Cardiac muscle cell (in vitro differentiated cells and primary cell): ENCODE data around the gene GALNT18. TPM values are rescaled to one million over a fixed set of nuclear protein-coding genes. Genes with fewer than 3 reads are reported as not detected.

Source experiments
- DNase-seq, 2 donors: peaks; one replicate each; pipeline versions ENCODE4 v3.0.0 to v3.0.0-alpha.2; 2010 to 2017; ENCODE audit warnings: low read depth in 1 of 2, low spot score in 1 of 2
- H3K27ac ChIP-seq: fragments of 200-600 bp; sonication (generic); 2 replicates; pipeline ENCODE4 v1.5.1; 2016
- H3K27me3 ChIP-seq: fragments of 200-600 bp; sonication (generic); 2 replicates; pipeline ENCODE4 v1.6.0; 2016; ENCODE audit warnings: control low read depth
- H3K36me3 ChIP-seq: fragments of 200-600 bp; sonication (generic); 2 replicates; pipeline ENCODE4 v1.5.1; 2016; ENCODE audit warnings: control low read depth
- H3K4me1 ChIP-seq: fragments of 200-600 bp; sonication (generic); 2 replicates; pipeline ENCODE4 v1.8.1; 2017; ENCODE audit warnings: low read depth, mild to moderate bottlenecking, mixed run types
- H3K4me3 ChIP-seq: fragments of 200-600 bp; sonication (generic); 2 replicates; pipeline ENCODE4 v1.5.1; 2016; ENCODE audit warnings: mild to moderate bottlenecking
- H3K9me3 ChIP-seq: fragments of 200-600 bp; sonication (generic); 2 replicates; pipeline ENCODE4 v1.5.1; 2017; ENCODE audit warnings: low read depth, mild to moderate bottlenecking, control low read depth
- CTCF ChIP-seq: IDR thresholded peaks from 2 replicates; pipeline ENCODE4 v1.5.1; 2012; ENCODE audit warnings: low read depth, mild to moderate bottlenecking, low read length
- polyA plus RNA-seq: library from polyadenylated mRNA; unstranded; fragments of >200 nt; fragmentation: Nextera tagmentation; extraction: Ambion mirVana; gene quantifications from 2 replicates; pipeline ENCODE4 v1.2.1, GENCODE V29; 2016
- total RNA-seq: library from RNA; depleted of rRNA; stranded (reverse); fragments of >200 nt; gene quantifications from 2 replicates; pipeline ENCODE4 v1.2.3, GENCODE V29; 2016

GALNT18 gene
- total and polyA plus RNA-seq, 2 experiments from 2014 or later = 2.1 to 2.2 TPM

GRCh38 chr11:11567936-11568650 lies 53.7 kb downstream of the GALNT18 start:
- no peaks in the 10 kb centered on the region for H3K36me3 ChIP-seq
- H3K27ac ChIP-seq = no peak overlapping the region
- DNase-seq = no peak
- no peaks in the 10 kb centered on the region for H3K9me3 ChIP-seq
- TF ChIP-seq CTCF = no peak
- H3K27me3 ChIP-seq = peaks cover 3% of the 10 kb centered on the region
- no peak overlapping the region for H3K4me3 ChIP-seq
- H3K4me1 ChIP-seq = peaks cover 13% of the 10 kb centered on the region

GRCh38 chr11:11565636-11566035 lies 56.2 kb downstream of the GALNT18 start:
- no peak overlapping the region for H3K27ac ChIP-seq
- peaks cover 14% of the 10 kb centered on the region for H3K4me1 ChIP-seq
- no peak for TF ChIP-seq CTCF
- H3K4me3 ChIP-seq = no peak overlapping the region
- no peaks in the 10 kb centered on the region for H3K36me3 ChIP-seq
- peaks cover 5% of the 10 kb centered on the region for H3K27me3 ChIP-seq
- no peak for DNase-seq
- H3K9me3 ChIP-seq = no peaks in the 10 kb centered on the region

- Histone ChIP-seq H3K27ac (no peak overlapping the region), H3K36me3 (no peaks in the 10 kb centered on the region), H3K27me3 (peaks cover 11% of the 10 kb centered on the region), H3K9me3 (no peaks in the 10 kb centered on the region), H3K4me3 (no peak overlapping the region), H3K4me1 (peaks cover 14% of the 10 kb centered on the region)
- no peak for TF ChIP-seq CTCF
- DNase-seq = peak in 1 of 2 donors; percentile 14
These were observed 58.4 kb downstream of the GALNT18 start for GRCh38 chr11:11563200-11563975.

- DNase-seq = no peak
These were observed 59.8 kb downstream of the GALNT18 start for GRCh38 chr11:11561991-11562390.

GRCh38 chr11:11558826-11559225 lies 63.0 kb downstream of the GALNT18 start:
- Histone ChIP-seq H3K4me3 (no peak overlapping the region), H3K36me3 (no peaks in the 10 kb centered on the region), H3K9me3 (no peaks in the 10 kb centered on the region), H3K27me3 (peaks cover 13% of the 10 kb centered on the region), H3K4me1 (peaks cover 9% of the 10 kb centered on the region), H3K27ac (no peak overlapping the region)
- no peak for TF ChIP-seq CTCF
- DNase-seq = no peak

More at GRCh38 chr11:11561991-11562390, 59.8 kb downstream of the GALNT18 start:
- H3K4me1 ChIP-seq = peaks cover 14% of the 10 kb centered on the region
- H3K36me3 ChIP-seq = no peaks in the 10 kb centered on the region
- no peaks in the 10 kb centered on the region for H3K9me3 ChIP-seq
- no peak overlapping the region for H3K4me3 ChIP-seq
- H3K27me3 ChIP-seq = peaks cover 13% of the 10 kb centered on the region
- no peak overlapping the region for H3K27ac ChIP-seq
- no peak for TF ChIP-seq CTCF
